ENCODE data around the gene P2RY8.

Gene P2RY8

DNA sequence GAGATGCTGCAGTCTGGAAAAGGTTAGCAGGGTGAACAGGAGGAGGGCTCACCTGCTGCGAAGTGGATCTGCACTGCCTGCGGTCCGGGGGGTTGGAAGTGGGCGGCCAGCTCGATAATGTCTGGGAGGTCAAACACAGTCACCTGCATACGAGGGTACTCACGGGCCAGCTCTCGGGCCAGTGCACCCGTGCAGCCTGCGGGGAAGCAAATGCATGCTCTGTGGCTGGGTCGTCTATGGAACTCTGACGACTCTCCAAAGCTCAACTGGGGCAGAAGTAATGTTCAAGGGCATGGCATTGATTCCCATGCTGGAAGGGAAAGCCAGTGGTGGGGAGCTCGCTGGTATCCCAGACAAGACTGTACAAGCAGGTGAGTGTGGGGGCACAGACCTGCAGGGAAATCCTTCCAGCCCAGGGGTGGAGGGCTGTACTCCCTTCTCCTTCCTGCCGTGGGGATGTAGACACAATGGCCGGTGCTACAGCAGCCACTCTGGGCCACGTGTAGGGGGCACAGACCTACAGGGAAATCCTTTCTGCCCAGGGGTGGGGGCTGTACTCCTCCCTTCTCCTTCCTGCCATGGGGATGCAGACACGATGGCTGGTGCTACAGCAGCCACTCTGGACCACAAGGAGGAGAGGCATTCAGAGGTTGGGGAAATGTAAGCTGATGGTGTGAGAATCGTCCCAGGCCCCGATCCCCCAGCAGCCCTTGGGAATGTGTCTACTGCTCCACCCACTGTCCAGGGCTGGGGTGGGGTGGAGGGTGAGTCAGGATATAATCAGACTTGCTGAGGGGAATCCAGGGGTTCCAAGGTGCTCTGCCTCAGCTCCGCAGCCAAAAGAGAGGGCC is 118.8 kb downstream of the P2RY8 start:
- DNase-seq (ENCODE audit: low read depth) = no peak

DNA sequence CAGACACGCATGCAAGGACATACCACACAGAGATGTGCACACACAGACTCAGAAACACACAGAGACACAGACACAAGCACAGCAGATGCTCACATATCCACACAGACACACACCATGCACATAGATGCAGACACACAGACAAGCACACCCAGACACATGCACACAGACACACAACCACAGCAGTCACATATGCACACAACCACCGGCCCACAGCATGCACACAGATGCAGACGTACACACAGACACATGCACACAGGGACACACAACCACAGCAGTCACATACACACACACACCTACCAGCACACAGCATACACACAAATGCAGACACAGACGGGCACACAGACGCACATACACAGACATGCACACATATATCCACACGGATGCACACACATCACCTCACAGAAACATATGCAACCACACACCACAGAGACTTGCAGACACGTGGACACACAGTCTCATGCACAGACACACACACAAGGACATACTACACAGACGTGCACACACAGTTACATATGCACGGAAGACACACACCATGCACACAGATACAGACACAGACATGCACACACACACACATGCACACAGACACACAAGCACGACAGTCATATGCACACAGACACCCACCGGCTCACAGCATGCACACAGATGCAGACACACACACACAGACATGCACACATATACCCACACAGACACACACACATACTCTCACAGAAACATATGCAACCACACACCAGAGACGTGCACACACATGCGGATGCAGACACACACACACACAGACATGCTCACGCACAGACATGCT is 119.8 kb downstream of the P2RY8 start:
- DNase-seq (ENCODE audit: low read depth) = no peak

DNA sequence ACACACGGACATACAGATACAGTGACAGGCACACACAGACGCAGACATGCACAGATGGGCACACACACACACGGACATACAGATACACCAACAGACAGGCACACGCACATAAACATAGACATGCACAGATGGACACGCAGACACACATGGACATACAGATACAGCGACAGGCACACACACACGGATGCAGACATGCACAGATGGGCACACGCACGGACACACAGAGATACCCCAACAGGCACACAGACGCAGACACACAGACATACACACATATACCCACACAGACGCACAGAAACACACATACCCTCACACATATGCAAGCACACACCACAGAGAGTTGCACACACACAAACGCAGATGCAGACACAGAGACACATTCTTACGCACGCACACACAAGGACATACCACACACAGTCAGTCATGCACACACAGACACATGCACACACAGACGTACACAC is 120.6 kb downstream of the P2RY8 start:
- no peak for DNase-seq (ENCODE audit: low read depth)
